Measurements from ENCODE around the gene PLEKHM2.

GRCh38 chr1:15762546-15762945 is 78.4 kb downstream of the PLEKHM2 start:
- TF ChIP-seq POLR2A (IDR thresholded peaks at IDR 0.05; ENCODE audit: low read length), result no peak
- TF ChIP-seq GATA1 (IDR thresholded peaks at IDR 0.05; ENCODE audit: low read depth, low read length), result no peak
